Lower lobe of right lung (tissue), 2 donors: Measurements from ENCODE around the gene KRT80. TPM values are rescaled to one million over a fixed set of nuclear protein-coding genes. Genes with fewer than 3 reads are reported as not detected.
A peak's percentile ranks its signal among the peaks of the same experiment; 100 is the strongest.

ENCODE experiments used
- ATAC-seq, 2 donors: fragments of 200-7000 bp; cut with Tn5 transposase; one replicate each; pipeline ENCODE4 v1.9.1; 2020 to 2022; ENCODE audit warnings: mild to moderate bottlenecking in 2 of 2, moderate library complexity in 2 of 2
- DNase-seq: peaks from one replicate; pipeline ENCODE4 v3.0.0-alpha.2; 2020
- H3K27ac ChIP-seq: fragments of 200-600 bp; one replicate; pipeline ENCODE4 v1.8.0; 2022
- H3K27me3 ChIP-seq: fragments of 200-600 bp; one replicate; pipeline ENCODE4 v1.8.0; 2022; ENCODE audit warnings: low read depth
- H3K36me3 ChIP-seq: fragments of 200-600 bp; one replicate; pipeline ENCODE4 v1.8.0; 2022; ENCODE audit warnings: mild to moderate bottlenecking
- H3K4me1 ChIP-seq: fragments of 200-600 bp; one replicate; pipeline ENCODE4 v1.8.0; 2022
- H3K4me3 ChIP-seq: fragments of 200-600 bp; one replicate; pipeline ENCODE4 v1.8.0; 2022; ENCODE audit warnings: mild to moderate bottlenecking
- H3K9me3 ChIP-seq: fragments of 200-600 bp; one replicate; pipeline ENCODE4 v1.8.0; 2022
- intact Hi-C: fragments of 100-400 bp; cut with DNase I; formaldehyde crosslinking; loops from one replicate; pipeline ENCODE4 v1.11.0; 2022
- total RNA-seq: library from RNA; stranded (reverse); fragmentation: NEBNext Ultra II Directional; extraction: Animal tissue kit (Norgen Biotek cat#: 25700); gene quantifications from one replicate; pipeline ENCODE4 v1.2.1, GENCODE V29; 2021
- TF ChIP-seq, protein P1 (sequence below): fragments of 200-600 bp; IDR thresholded peaks from one replicate; pipeline ENCODE4 v1.8.0; 2022; ENCODE audit warnings: antibody characterized with exemption, mild to moderate bottlenecking
- donor health status: DM: no; HTN: yes; CAD: no; lungs with severe emphysema.

The KRT80 gene
- total RNA-seq, 1 donor from 2014 or later, result 3.0 TPM

DNA sequence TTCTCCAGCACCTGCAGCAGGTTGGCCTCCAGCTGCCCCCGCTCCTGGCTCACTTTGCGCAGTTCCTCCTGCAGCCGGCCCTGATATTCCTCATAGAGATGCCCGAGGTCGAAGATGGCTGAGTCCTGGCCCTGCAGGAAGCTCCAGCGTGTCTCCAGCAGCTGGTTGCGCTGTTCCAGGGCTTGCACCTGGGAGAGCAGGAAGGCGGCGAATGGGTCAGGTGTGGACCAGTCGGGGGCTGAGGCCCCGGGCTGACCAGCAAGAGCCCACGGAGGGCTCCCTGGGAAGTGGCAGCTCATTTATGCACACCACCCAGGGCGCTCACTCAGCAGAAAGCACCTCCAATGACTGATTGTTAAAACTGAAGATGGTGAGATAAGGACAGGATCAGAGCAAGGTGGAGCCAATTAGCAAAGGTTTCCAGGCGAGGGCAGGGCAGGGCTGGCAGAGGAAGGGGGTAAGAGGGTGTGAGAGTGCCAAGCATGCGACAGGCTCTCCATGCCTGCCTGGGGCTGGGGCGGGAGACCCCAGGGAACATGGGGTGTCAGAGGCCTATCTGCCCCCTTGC, 6.3 kb downstream of the KRT80 start:
- peaks cover 23% of the 10 kb centered on the region for H3K4me1 ChIP-seq
- H3K27ac ChIP-seq, result no peak overlapping the region
- H3K9me3 ChIP-seq, result no peaks in the 10 kb centered on the region
- intact Hi-C loops, result no loop called here
- DNase-seq (no peak), ATAC-seq (no peak)
- H3K27me3 ChIP-seq, result no peaks in the 10 kb centered on the region
- H3K36me3 ChIP-seq, result no peaks in the 10 kb centered on the region
- no peak overlapping the region for H3K4me3 ChIP-seq
- TF ChIP-seq, protein P1, sequence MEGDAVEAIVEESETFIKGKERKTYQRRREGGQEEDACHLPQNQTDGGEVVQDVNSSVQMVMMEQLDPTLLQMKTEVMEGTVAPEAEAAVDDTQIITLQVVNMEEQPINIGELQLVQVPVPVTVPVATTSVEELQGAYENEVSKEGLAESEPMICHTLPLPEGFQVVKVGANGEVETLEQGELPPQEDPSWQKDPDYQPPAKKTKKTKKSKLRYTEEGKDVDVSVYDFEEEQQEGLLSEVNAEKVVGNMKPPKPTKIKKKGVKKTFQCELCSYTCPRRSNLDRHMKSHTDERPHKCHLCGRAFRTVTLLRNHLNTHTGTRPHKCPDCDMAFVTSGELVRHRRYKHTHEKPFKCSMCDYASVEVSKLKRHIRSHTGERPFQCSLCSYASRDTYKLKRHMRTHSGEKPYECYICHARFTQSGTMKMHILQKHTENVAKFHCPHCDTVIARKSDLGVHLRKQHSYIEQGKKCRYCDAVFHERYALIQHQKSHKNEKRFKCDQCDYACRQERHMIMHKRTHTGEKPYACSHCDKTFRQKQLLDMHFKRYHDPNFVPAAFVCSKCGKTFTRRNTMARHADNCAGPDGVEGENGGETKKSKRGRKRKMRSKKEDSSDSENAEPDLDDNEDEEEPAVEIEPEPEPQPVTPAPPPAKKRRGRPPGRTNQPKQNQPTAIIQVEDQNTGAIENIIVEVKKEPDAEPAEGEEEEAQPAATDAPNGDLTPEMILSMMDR, result no peak

DNA sequence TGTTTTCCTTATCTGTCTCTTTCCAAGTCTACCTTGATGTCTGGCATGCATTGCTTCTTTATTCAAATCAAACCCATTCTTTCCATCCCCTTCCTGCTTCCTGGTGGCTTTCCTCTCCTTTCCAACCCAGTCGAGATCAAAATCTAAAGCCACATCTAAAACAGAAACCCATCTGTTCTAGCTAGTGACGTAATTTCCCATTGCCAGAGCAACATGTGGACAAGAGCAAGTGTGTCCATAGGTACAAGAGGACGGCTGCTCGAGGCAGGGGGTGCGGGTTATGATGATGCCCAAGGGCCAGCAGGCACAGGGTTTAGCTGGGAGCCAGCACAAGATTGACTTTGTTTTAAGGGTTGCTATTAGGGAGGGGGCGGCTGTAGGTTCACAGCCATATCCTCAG, 7.0 kb downstream of the KRT80 start:
- TF ChIP-seq, protein P1, result no peak
- peaks cover 21% of the 10 kb centered on the region for H3K4me1 ChIP-seq
- ATAC-seq (no peak), DNase-seq (no peak)
- H3K9me3 ChIP-seq, result no peaks in the 10 kb centered on the region
- H3K36me3 ChIP-seq, result no peaks in the 10 kb centered on the region
- intact Hi-C loops, result no loop called here
- H3K27me3 ChIP-seq, result no peaks in the 10 kb centered on the region
- no peak overlapping the region for H3K4me3 ChIP-seq
- H3K27ac ChIP-seq, result no peak overlapping the region

DNA sequence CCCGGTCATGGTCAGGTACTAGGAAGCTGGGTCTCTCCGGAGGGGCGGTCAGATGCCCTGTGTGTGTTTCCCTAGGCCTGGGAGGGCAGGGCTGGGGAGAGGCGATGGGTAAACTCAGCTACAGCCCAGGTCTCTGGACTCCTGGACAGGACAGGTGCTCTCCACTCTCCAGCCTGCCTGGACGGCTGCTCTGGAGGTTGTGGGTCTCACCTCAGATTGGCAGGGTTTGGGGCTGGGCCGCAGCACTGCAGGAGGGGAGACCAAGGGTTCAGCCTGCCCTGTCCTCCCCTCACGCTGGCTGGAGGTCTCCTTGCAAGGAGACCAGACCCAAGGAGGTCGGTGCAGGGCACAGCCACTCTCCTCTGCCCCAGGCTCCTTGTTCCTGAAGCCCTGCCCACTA, 7.8 kb downstream of the KRT80 start:
- Histone ChIP-seq H3K4me1 (peaks cover 14% of the 10 kb centered on the region), H3K9me3 (no peaks in the 10 kb centered on the region), H3K27me3 (no peaks in the 10 kb centered on the region), H3K27ac (no peak overlapping the region), H3K4me3 (no peak overlapping the region), H3K36me3 (no peaks in the 10 kb centered on the region)
- TF ChIP-seq, protein P1, result no peak
- ATAC-seq, result no peak
- intact Hi-C loops, result no loop called here
- no peak for DNase-seq

DNA sequence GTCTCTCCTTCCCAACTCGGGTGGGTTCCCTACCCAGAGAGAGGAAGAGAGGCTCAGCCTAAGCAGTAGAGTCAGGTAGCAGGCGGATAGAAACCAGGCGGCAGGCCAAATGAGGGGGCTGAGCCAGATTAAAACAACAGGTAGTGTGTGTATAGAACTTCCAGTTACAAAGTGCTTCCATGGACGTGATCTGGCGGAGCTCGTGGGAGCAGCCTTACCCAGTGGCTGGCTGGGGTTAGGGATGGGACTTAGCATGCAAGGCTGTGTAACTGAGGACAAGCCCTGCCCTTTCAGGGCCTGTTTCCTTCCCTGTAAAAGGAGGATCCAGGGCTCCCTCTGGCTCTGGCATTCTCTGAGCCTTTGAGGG, 8.3 kb downstream of the KRT80 start:
- no peak for ATAC-seq
- DNase-seq, result no peak
- no peak overlapping the region for H3K4me3 ChIP-seq
- peaks cover 11% of the 10 kb centered on the region for H3K4me1 ChIP-seq
- no peaks in the 10 kb centered on the region for H3K36me3 ChIP-seq
- H3K27ac ChIP-seq, result no peak overlapping the region
- TF ChIP-seq, protein P1, result no peak
- H3K9me3 ChIP-seq, result no peaks in the 10 kb centered on the region
- intact Hi-C loops, result no loop called here
- H3K27me3 ChIP-seq, result no peaks in the 10 kb centered on the region

DNA sequence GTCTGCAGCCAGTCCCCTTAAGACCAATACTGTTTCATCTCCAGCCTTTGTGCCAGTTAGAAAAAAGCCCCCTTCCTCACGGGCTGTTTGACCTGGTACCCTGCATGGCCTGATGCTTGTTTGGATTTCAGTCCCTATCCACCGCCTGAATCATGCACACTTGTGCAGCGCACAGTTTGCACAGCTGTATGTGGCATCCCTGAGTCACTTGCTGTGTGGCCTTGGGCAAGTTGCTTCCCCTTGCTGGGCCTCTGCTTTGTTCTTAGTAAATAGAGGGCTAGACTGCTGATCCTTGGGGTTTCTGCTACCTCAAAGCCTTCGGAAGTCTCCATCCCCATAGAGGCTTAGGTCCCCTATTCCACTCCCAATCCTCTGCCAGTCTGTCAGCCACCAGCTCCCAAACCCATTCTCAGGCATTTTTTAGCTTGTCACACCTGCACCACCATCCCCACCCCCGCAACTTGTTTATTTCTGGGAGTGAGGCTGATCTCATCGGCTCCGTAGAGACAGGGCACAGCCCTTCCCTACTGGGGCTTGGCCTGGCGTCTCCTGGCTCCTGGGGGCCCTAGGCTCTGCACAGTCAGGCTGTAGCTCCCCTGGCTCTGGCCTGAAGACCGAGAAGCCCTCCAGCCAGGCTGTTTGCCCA, 8.8 kb downstream of the KRT80 start:
- H3K9me3 ChIP-seq, result no peaks in the 10 kb centered on the region
- no peak overlapping the region for H3K27ac ChIP-seq
- no peaks in the 10 kb centered on the region for H3K36me3 ChIP-seq
- no peaks in the 10 kb centered on the region for H3K27me3 ChIP-seq
- H3K4me1 ChIP-seq, result peaks cover 11% of the 10 kb centered on the region
- ATAC-seq (peak in 1 of 2 donors; percentile 25), DNase-seq (no peak)
- TF ChIP-seq, protein P1, result no peak
- no peak overlapping the region for H3K4me3 ChIP-seq
- intact Hi-C loops, result no loop called here
